22Rv1 (cell line): Measurements from ENCODE around the gene NCK1.

Experiments used
- ZFX ChIP-seq: fragments of 450-650 bp; IDR thresholded peaks from 2 replicates; pipeline ENCODE4 v1.6.1; 2017; ENCODE audit warnings: antibody characterized with exemption, borderline replicate concordance
- TF ChIP-seq, protein P1 (sequence below): fragments of 450-650 bp; IDR thresholded peaks from 2 replicates; pipeline ENCODE4 v1.5.1; 2017; ENCODE audit warnings: mild to moderate bottlenecking

DNA sequence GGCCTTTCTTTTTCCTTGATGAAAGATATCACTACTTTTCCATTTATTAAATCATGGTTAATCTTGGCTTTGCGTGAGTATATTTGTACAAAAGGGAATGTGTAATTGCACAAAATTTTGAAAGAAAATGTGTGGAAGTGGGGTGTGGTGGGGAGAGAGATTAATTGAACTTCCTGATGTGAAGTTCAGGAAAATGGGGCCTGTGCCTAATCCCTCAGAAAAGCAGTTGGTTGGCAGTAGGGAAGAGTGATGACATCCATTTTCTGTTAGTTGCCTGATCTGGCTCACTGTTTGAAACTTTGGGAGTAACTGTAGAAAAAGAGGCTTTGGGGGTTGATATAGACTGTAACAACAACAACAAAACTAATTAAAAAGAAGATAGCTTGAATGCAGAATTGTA lies 85.0 kb downstream of the NCK1 start:
- TF ChIP-seq, protein P1, sequence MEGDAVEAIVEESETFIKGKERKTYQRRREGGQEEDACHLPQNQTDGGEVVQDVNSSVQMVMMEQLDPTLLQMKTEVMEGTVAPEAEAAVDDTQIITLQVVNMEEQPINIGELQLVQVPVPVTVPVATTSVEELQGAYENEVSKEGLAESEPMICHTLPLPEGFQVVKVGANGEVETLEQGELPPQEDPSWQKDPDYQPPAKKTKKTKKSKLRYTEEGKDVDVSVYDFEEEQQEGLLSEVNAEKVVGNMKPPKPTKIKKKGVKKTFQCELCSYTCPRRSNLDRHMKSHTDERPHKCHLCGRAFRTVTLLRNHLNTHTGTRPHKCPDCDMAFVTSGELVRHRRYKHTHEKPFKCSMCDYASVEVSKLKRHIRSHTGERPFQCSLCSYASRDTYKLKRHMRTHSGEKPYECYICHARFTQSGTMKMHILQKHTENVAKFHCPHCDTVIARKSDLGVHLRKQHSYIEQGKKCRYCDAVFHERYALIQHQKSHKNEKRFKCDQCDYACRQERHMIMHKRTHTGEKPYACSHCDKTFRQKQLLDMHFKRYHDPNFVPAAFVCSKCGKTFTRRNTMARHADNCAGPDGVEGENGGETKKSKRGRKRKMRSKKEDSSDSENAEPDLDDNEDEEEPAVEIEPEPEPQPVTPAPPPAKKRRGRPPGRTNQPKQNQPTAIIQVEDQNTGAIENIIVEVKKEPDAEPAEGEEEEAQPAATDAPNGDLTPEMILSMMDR = no peak
- TF ChIP-seq ZFX = no peak
